OCI-LY1 (cell line): Measurements from ENCODE around the gene MROH7.

Experiments used
- H2AFZ ChIP-seq: fragments of 200-600 bp; sonication (generic), shearing (Covaris generic); 2 replicates; pipeline ENCODE4 v1.6.0; 2014; ENCODE audit warnings: antibody characterized with exemption, mild to moderate bottlenecking, low read length
- H3F3A ChIP-seq: fragments of 200-600 bp; sonication (generic), shearing (Covaris generic); 2 replicates; pipeline ENCODE4 v1.6.0; 2014; ENCODE audit warnings: mild to moderate bottlenecking, antibody characterized with exemption, low read length, moderate library complexity; ENCODE audit not compliant: insufficient read depth
- H3K27ac ChIP-seq: fragments of 200-600 bp; sonication (generic); 2 replicates; pipeline ENCODE4 v1.5.1; 2014; ENCODE audit warnings: low read length, mixed run types, mild to moderate bottlenecking, low read depth; ENCODE audit not compliant: poor library complexity, severe bottlenecking
- H3K27me3 ChIP-seq: fragments of 200-600 bp; sonication (generic); 2 replicates; pipeline ENCODE4 v1.6.0; 2014; ENCODE audit warnings: antibody characterized with exemption, mild to moderate bottlenecking, low read length, moderate library complexity; ENCODE audit not compliant: insufficient read depth
- H3K36me3 ChIP-seq: fragments of 200-600 bp; sonication (generic); 2 replicates; pipeline ENCODE4 v1.6.1; 2014; ENCODE audit warnings: mild to moderate bottlenecking, antibody characterized with exemption, low read length, moderate library complexity, mixed read lengths; ENCODE audit not compliant: insufficient read depth
- H3K4me1 ChIP-seq: fragments of 200-600 bp; sonication (generic); 2 replicates; pipeline ENCODE4 v1.5.1; 2014; ENCODE audit warnings: mild to moderate bottlenecking, low read length, moderate library complexity; ENCODE audit not compliant: insufficient read depth, severe bottlenecking
- H3K4me2 ChIP-seq: fragments of 200-600 bp; sonication (generic), shearing (Covaris generic); 2 replicates; pipeline ENCODE4 v1.6.1; 2014; ENCODE audit warnings: low read length
- H3K4me3 ChIP-seq: fragments of 200-600 bp; sonication (generic); 2 replicates; pipeline ENCODE4 v1.5.1; 2014; ENCODE audit warnings: low read length, low read depth, mild to moderate bottlenecking, mixed read lengths; ENCODE audit not compliant: poor library complexity, severe bottlenecking
- H3K79me2 ChIP-seq: fragments of 200-600 bp; shearing (Covaris generic); 2 replicates; pipeline ENCODE4 v1.6.1; 2016; ENCODE audit warnings: mixed run types, low read length, mixed read lengths; ENCODE audit not compliant: insufficient read depth
- H3K9ac ChIP-seq: fragments of 200-600 bp; sonication (generic), shearing (Covaris generic); 2 replicates; pipeline ENCODE4 v1.6.1; 2014; ENCODE audit warnings: mild to moderate bottlenecking, low read length, mixed read lengths
- H3K9me2 ChIP-seq: fragments of 200-600 bp; sonication (generic), shearing (Covaris generic); 2 replicates; pipeline ENCODE4 v1.6.1; 2014; ENCODE audit warnings: low read depth, mild to moderate bottlenecking, low read length, mixed read lengths
- H3K9me3 ChIP-seq: fragments of 200-600 bp; shearing (Covaris generic); 2 replicates; pipeline ENCODE4 v1.6.1; 2014; ENCODE audit warnings: low read length, mixed read lengths
- H4K20me1 ChIP-seq: fragments of 200-600 bp; sonication (generic), shearing (Covaris generic); 2 replicates; pipeline ENCODE4 v1.6.0; 2016; ENCODE audit warnings: mild to moderate bottlenecking, low read length; ENCODE audit not compliant: insufficient read depth
- CTCF ChIP-seq: fragments of 200-600 bp; sonication (generic), shearing (Covaris generic); IDR thresholded peaks from 2 replicates; pipeline ENCODE4 v1.5.1; 2017; ENCODE audit warnings: mild to moderate bottlenecking, antibody characterized with exemption, low read length, moderate library complexity, mixed read lengths
- EZH2 ChIP-seq: fragments of 200-600 bp; sonication (generic), shearing (Covaris generic); IDR thresholded peaks from 2 replicates; pipeline ENCODE4 v1.8.0; 2017; ENCODE audit warnings: borderline replicate concordance, mixed run types, mild to moderate bottlenecking, antibody characterized with exemption, low read length, moderate library complexity, mixed read lengths

The MROH7 gene

GRCh38 chr1:54738244-54738643 lies 96.7 kb downstream of the MROH7 start:
- no peak overlapping the region for H3K9ac ChIP-seq
- H3K4me2 ChIP-seq = no peak overlapping the region
- H3K27me3 ChIP-seq = no peaks in the 10 kb centered on the region
- H3K4me3 ChIP-seq = no peak overlapping the region
- H3K36me3 ChIP-seq = peaks cover 76% of the 10 kb centered on the region
- H4K20me1 ChIP-seq = no peaks in the 10 kb centered on the region
- no peaks in the 10 kb centered on the region for H3K9me3 ChIP-seq
- no peaks in the 10 kb centered on the region for H3K4me1 ChIP-seq
- TF ChIP-seq EZH2 (no peak), CTCF (no peak)
- no peaks in the 10 kb centered on the region for H3F3A ChIP-seq
- H3K79me2 ChIP-seq = no peaks in the 10 kb centered on the region
- no peak overlapping the region for H3K27ac ChIP-seq
- no peak overlapping the region for H2AFZ ChIP-seq
- H3K9me2 ChIP-seq = no peaks in the 10 kb centered on the region

- Histone ChIP-seq H3K4me1 (no peaks in the 10 kb centered on the region), H3K9me2 (no peaks in the 10 kb centered on the region), H3K36me3 (peaks cover 63% of the 10 kb centered on the region), H3K9ac (no peak overlapping the region), H3K9me3 (no peaks in the 10 kb centered on the region), H4K20me1 (no peaks in the 10 kb centered on the region), H3K27me3 (no peaks in the 10 kb centered on the region), H3K27ac (no peak overlapping the region), H3K4me2 (no peak overlapping the region), H3K79me2 (no peaks in the 10 kb centered on the region), H3F3A (no peaks in the 10 kb centered on the region), H3K4me3 (no peak overlapping the region), H2AFZ (no peak overlapping the region)
- TF ChIP-seq EZH2 (no peak), CTCF (no peak)
Observed at GRCh38 chr1:54741531-54741930, 99.9 kb downstream of the MROH7 start.

DNA sequence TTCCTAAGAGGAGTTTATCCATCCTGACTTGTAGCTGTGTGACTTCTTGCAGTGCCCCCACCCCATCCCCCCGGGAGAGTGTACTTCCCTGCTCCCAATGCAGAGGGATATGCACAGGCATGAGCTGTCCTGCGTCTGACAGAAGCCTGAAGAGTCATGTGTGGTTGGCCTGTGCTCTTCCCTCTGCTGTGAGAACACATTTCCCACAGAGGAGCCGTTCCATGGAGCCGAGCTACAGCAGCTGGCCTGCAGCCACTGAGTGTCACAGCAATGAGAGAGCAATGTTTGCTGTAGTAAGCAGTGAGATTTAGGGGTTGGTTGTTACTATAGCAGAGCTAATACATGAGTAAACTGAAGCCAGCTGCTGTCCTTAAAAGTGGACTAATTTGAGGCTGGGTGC lies 100.7 kb downstream of the MROH7 start:
- H3K9me3 ChIP-seq = no peaks in the 10 kb centered on the region
- H3K9me2 ChIP-seq = no peaks in the 10 kb centered on the region
- H3K27ac ChIP-seq = no peak overlapping the region
- H3K36me3 ChIP-seq = peaks cover 55% of the 10 kb centered on the region
- H3K4me1 ChIP-seq = no peaks in the 10 kb centered on the region
- H4K20me1 ChIP-seq = no peaks in the 10 kb centered on the region
- no peak overlapping the region for H2AFZ ChIP-seq
- H3F3A ChIP-seq = no peaks in the 10 kb centered on the region
- H3K4me3 ChIP-seq = no peak overlapping the region
- no peaks in the 10 kb centered on the region for H3K27me3 ChIP-seq
- no peak overlapping the region for H3K4me2 ChIP-seq
- TF ChIP-seq CTCF (no peak), EZH2 (no peak)
- no peak overlapping the region for H3K9ac ChIP-seq
- no peaks in the 10 kb centered on the region for H3K79me2 ChIP-seq
